Right ventricle myocardium inferior (tissue), 1 donor: Measurements from ENCODE around the gene CNDP1. TPM values are rescaled to one million over a fixed set of nuclear protein-coding genes. Genes with fewer than 3 reads are reported as not detected.

ENCODE experiments used
- ATAC-seq: fragments of 200-7000 bp; cut with Tn5 transposase; one replicate; pipeline ENCODE4 v1.9.1; 2020; ENCODE audit warnings: mild to moderate bottlenecking, moderate library complexity
- DNase-seq: peaks from one replicate; pipeline ENCODE4 v3.0.0; 2021; ENCODE audit errors: missing footprints
- intact Hi-C: fragments of 100-400 bp; cut with DNase I; formaldehyde crosslinking; loops from one replicate; pipeline ENCODE4 v1.11.0; 2022
- total RNA-seq: library from RNA; stranded (reverse); fragmentation: NEBNext Ultra II Directional; extraction: Animal tissue kit (Norgen Biotek cat#: 25700); gene quantifications from one replicate; pipeline ENCODE4 v1.2.1, GENCODE V29; 2021
- donor health status: DM: no; HTN: yes; CAD: no; lungs with severe emphysema.

Gene CNDP1
- total RNA-seq, 1 donor from 2014 or later = not detected

GRCh38 chr18:74631623-74632350 lies 97.5 kb downstream of the CNDP1 start:
- ATAC-seq (no peak), DNase-seq (no peak)
- intact Hi-C loops = no loop called here

DNA sequence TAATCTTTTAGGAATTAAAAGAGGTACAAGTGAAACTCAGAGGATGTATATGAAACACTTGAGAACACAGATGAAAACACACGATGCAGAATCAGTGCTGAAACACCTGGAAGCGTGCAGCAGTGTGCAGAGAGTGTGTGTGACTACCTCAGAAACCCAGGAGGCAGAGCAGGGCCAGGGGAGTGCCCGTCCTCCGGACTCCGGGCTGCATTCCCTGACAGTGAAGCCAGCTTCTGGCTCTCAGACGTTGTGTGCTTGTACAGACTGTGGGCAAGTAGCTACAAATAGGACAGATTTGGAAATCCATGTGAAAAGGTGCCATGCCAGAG lies 98.0 kb downstream of the CNDP1 start:
- DNase-seq (no peak), ATAC-seq (no peak)
- intact Hi-C loops = no loop called here

DNA sequence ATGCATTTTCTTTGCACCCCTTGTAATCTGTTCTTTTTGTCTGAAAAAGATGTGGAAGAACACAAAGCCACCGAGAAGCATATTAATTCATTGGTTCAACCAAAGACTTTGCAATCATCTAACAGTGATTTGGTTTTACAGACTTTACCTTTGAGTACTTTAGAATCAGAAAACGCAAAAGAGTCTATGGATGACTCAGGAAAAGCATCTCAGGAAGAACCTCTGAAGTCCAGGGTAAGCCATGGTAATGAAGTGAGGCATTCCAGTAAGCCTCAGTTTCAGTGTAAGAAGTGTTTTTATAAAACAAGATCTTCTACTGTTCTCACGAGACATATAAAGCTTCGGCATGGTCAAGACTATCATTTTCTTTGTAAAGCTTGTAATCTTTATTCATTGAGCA lies 98.6 kb downstream of the CNDP1 start:
- no peak for ATAC-seq
- intact Hi-C loops = no loop called here
- no peak for DNase-seq

DNA sequence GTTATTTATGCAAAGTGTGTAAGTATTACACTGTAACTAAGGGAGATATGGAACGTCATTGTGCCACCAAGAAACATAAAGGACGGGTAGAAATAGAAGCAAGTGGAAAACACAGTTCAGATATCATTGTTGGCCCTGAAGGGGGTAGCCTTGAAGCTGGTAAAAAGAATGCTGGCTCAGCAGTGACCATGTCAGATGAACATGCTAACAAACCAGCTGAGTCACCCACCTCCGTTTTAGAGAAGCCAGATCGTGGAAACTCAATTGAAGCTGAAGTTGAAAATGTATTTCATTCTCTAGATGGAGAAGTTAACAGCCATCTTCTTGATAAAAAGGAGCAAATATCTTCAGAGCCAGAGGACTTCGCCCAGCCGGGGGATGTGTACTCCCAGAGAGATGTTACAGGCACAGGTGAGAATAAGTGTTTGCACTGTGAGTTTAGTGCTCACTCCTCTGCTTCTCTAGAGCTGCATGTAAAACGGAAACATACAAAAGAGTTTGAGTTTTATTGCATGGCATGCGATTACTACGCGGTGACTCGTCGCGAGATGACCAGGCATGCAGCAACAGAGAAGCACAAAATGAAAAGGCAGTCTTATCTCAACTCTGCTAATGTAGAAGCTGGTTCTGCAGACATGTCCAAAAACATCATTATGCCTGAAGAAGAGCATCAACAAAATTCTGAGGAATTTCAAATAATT lies 99.5 kb downstream of the CNDP1 start:
- no peak for DNase-seq
- intact Hi-C loops = no loop called here
- ATAC-seq = no peak

DNA sequence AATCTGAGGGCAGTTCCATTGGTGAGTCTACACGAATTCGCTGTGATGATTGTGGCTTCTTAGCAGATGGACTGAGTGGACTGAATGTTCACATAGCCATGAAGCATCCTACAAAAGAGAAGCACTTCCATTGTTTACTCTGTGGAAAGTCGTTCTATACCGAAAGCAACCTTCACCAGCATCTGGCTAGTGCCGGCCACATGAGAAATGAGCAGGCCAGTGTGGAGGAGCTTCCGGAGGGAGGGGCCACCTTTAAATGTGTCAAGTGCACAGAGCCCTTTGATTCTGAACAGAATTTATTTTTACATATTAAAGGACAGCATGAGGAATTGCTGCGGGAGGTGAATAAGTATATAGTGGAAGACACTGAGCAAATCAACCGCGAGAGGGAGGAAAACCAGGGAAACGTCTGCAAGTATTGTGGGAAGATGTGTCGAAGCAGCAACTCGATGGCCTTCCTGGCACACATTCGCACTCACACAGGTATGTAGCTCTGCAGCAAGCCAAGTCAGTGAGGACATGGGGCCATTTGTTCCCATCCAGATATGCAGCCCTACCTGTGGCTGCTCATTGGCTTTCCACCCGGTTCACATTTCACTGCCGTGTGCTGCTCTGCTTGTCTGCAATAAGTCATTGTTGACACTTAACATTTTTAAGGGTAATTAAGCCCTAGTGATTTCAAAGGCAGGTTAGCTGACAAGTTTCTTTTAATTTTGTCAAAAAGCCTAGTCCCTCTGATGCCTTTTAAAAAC lies 101.1 kb downstream of the CNDP1 start:
- ATAC-seq (no peak), DNase-seq (no peak)
- intact Hi-C loops = no loop called here

Other genes starting within 250 kb of the CNDP1 start
- gene CYB5A, start 242.5 kb upstream of the CNDP1 start, total RNA-seq = 101 TPM
- gene C18orf63, start 218.7 kb upstream of the CNDP1 start, total RNA-seq = not detected
- 4.6 TPM for gene DIPK1C, start 77.2 kb upstream of the CNDP1 start, total RNA-seq
- gene CNDP2, start 38.1 kb upstream of the CNDP1 start, total RNA-seq = 66.4 TPM
- 10.7 TPM for gene ZNF407, start 63.4 kb downstream of the CNDP1 start, total RNA-seq